Activated CD8-positive, alpha-beta memory T cell treated with anti-CD3 and anti-CD28 coated beads for 48 hours (primary cell): Measurements from ENCODE around the gene THRB.

ENCODE experiments used
- DNase-seq, 3 experiments: peaks; one replicate each; pipeline ENCODE4 v3.0.0-alpha.2; 2020; ENCODE audit warnings: low read depth in 2 of 3, low spot score in 2 of 3

The THRB gene

GRCh38 chr3:24512564-24513197 is 18.0 kb upstream of the THRB start:
- no peak for DNase-seq

GRCh38 chr3:24510030-24510648 is 15.5 kb upstream of the THRB start:
- no peak for DNase-seq

- DNase-seq = no peak
Observed at GRCh38 chr3:24508423-24508839, 13.8 kb upstream of the THRB start.

- no peak for DNase-seq
Observed at GRCh38 chr3:24507776-24508422, 13.2 kb upstream of the THRB start.

GRCh38 chr3:24506966-24507775 is 12.5 kb upstream of the THRB start:
- DNase-seq = no peak

GRCh38 chr3:24505691-24506550 is 11.3 kb upstream of the THRB start:
- DNase-seq = no peak

GRCh38 chr3:24504772-24505171 is 10.1 kb upstream of the THRB start:
- no peak for DNase-seq

GRCh38 chr3:24503616-24504113 is 9.0 kb upstream of the THRB start:
- no peak for DNase-seq

- DNase-seq = no peak
Observed at GRCh38 chr3:24502690-24503089, 8.0 kb upstream of the THRB start.

- DNase-seq = no peak
Observed at GRCh38 chr3:24500806-24501205, 6.2 kb upstream of the THRB start.

- no peak for DNase-seq
Observed at GRCh38 chr3:24499991-24500390, 5.3 kb upstream of the THRB start.

- DNase-seq = no peak
Observed at GRCh38 chr3:24498796-24499195, 4.1 kb upstream of the THRB start.

GRCh38 chr3:24498391-24498790 is 3.7 kb upstream of the THRB start:
- DNase-seq = no peak

- no peak for DNase-seq
Observed at GRCh38 chr3:24497942-24498341, 3.3 kb upstream of the THRB start.

- no peak for DNase-seq
Observed at GRCh38 chr3:24496529-24497482, 2.2 kb upstream of the THRB start.

GRCh38 chr3:24495326-24495994 is 810 bp upstream of the THRB start:
- no peak for DNase-seq

GRCh38 chr3:24493746-24494617 is 668 bp downstream of the THRB start:
- no peak for DNase-seq

GRCh38 chr3:24492971-24493551 is 1.6 kb downstream of the THRB start:
- DNase-seq = no peak
